HG03457 (cell line): ENCODE results near the gene GSTA5.
"Not testable (repeated sequence)": the region's sequence is repeated elsewhere in the genome, so short reads cannot be mapped to it uniquely, and the experiment has no call there.

ENCODE experiments used
- ATAC-seq: cut with Tn5 transposase; IDR thresholded peaks from one replicate; pipeline ENCODE4 v1.9.1; 2021; ENCODE audit warnings: moderate number of reproducible peaks; ENCODE audit not compliant: unreplicated experiment

The GSTA5 gene

GRCh38 chr6:52839124-52840055, 1.2 kb downstream of the GSTA5 start:
- no peak for ATAC-seq

GRCh38 chr6:52834481-52834880, 6.1 kb downstream of the GSTA5 start:
- ATAC-seq, result no peak

GRCh38 chr6:52830869-52831268, 9.7 kb downstream of the GSTA5 start:
- not testable (repeated sequence) for ATAC-seq

- ATAC-seq, result no peak
Observed at GRCh38 chr6:52829046-52829817, 11.4 kb downstream of the GSTA5 start.

- ATAC-seq, result not testable (repeated sequence)
Observed at GRCh38 chr6:52828621-52829020, 12.0 kb downstream of the GSTA5 start.

GRCh38 chr6:52827073-52827783, 13.4 kb downstream of the GSTA5 start:
- not testable (repeated sequence) for ATAC-seq

- ATAC-seq, result no peak
Observed at GRCh38 chr6:52826513-52826912, 14.1 kb downstream of the GSTA5 start.

GRCh38 chr6:52825900-52826459, 14.6 kb downstream of the GSTA5 start:
- ATAC-seq, result not testable (repeated sequence)

- not testable (repeated sequence) for ATAC-seq
Observed at GRCh38 chr6:52825270-52825793, 15.3 kb downstream of the GSTA5 start.

GRCh38 chr6:52821842-52822241, 18.8 kb downstream of the GSTA5 start:
- ATAC-seq, result no peak

- ATAC-seq, result no peak
Observed at GRCh38 chr6:52820198-52820597, 20.4 kb downstream of the GSTA5 start.

- no peak for ATAC-seq
Observed at GRCh38 chr6:52815167-52816092, 25.2 kb downstream of the GSTA5 start.

GRCh38 chr6:52814545-52814944, 26.1 kb downstream of the GSTA5 start:
- not testable (repeated sequence) for ATAC-seq

- not testable (repeated sequence) for ATAC-seq
Observed at GRCh38 chr6:52809777-52810176, 30.8 kb downstream of the GSTA5 start.

- no peak for ATAC-seq
Observed at GRCh38 chr6:52808660-52809059, 32.0 kb downstream of the GSTA5 start.

- ATAC-seq, result not testable (repeated sequence)
Observed at GRCh38 chr6:52803668-52804255, 36.9 kb downstream of the GSTA5 start, which contains the start of gene GSTA1. Gene GSTA1, minus strand, starts transcription at chr6:52803816. Its CDS starts 4,549 bp downstream, at chr6:52799267.

GRCh38 chr6:52802806-52803205, 37.8 kb downstream of the GSTA5 start:
- ATAC-seq, result no peak

GRCh38 chr6:52801188-52801841, 39.3 kb downstream of the GSTA5 start:
- no peak for ATAC-seq
